Measurements from ENCODE around the gene ALPK1.

DNA sequence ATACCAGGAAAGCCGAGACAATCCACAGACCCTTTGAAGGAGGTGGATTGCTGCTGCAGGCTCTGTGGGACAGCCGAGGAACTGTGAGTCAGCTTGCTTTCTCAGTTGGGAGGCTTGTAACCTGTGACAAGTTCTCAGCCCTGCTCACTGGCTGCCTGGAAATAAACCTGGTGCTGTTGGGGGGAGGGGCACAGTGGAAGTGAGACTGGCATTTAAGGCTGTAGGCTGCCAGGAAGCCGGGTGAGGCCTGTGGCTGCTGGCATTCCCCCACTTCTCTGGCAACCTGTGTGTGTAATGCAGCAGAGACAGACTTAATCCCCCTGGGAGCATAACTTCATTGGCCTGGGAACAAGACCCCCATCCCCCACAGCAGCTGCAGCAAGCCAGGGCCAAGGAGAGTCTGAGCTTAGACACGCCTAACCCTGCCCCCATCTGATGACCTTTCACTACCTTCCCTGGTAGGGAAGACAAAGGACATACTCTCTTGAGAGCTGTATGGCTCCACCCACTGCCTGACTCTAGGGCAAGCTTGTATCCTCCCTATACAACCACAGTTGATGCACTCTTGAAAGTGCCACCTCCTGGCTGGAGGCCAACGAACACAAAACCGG is 64.1 kb downstream of the ALPK1 start:
- TF ChIP-seq, protein P1, sequence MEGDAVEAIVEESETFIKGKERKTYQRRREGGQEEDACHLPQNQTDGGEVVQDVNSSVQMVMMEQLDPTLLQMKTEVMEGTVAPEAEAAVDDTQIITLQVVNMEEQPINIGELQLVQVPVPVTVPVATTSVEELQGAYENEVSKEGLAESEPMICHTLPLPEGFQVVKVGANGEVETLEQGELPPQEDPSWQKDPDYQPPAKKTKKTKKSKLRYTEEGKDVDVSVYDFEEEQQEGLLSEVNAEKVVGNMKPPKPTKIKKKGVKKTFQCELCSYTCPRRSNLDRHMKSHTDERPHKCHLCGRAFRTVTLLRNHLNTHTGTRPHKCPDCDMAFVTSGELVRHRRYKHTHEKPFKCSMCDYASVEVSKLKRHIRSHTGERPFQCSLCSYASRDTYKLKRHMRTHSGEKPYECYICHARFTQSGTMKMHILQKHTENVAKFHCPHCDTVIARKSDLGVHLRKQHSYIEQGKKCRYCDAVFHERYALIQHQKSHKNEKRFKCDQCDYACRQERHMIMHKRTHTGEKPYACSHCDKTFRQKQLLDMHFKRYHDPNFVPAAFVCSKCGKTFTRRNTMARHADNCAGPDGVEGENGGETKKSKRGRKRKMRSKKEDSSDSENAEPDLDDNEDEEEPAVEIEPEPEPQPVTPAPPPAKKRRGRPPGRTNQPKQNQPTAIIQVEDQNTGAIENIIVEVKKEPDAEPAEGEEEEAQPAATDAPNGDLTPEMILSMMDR (IDR thresholded peaks at IDR 0.05) = no peak
- TF ChIP-seq POLR2A (IDR thresholded peaks at IDR 0.05) = no peak
